Hepatocyte (in vitro differentiated cells): ENCODE results near the gene FAM8A1.

Experiments used
- CTCF ChIP-seq: fragments of 200-600 bp; sonication (generic); IDR thresholded peaks from 2 replicates; pipeline ENCODE4 v1.5.1; 2016; ENCODE audit warnings: antibody characterized with exemption, mild to moderate bottlenecking; ENCODE audit not compliant: poor library complexity
- EZH2 ChIP-seq: fragments of 200-600 bp; sonication (generic); IDR thresholded peaks from 2 replicates; pipeline ENCODE4 v1.6.1; 2016; ENCODE audit warnings: antibody characterized with exemption, mild to moderate bottlenecking, borderline replicate concordance
- EZH2phosphoT487 ChIP-seq: fragments of 200-600 bp; sonication (generic); IDR thresholded peaks from one replicate; pipeline ENCODE4 v1.6.1; 2018; ENCODE audit warnings: antibody characterized with exemption, mild to moderate bottlenecking, low read depth, moderate library complexity; ENCODE audit not compliant: unreplicated experiment, severe bottlenecking

- no peak for TF ChIP-seq CTCF
- TF ChIP-seq EZH2, result no peak
- no peak for TF ChIP-seq EZH2phosphoT487
Measured at GRCh38 chr6:17584241-17584803, 15.8 kb upstream of the FAM8A1 start.
